Keratinocyte (primary cell): Measurements from ENCODE around the gene FAM135A. TPM values are rescaled to one million over a fixed set of nuclear protein-coding genes. Genes with fewer than 3 reads are reported as not detected.

Source experiments
- DNase-seq: peaks from one replicate; pipeline ENCODE4 v3.0.0-alpha.2; 2011; ENCODE audit warnings: low read depth, missing footprints, low spot score
- FAIRE-seq: peaks from 2 replicates; lab custom pipeline; 2011; peaks lifted over from hg19 to GRCh38; lab: Jason Lieb, UNC
- H2AFZ ChIP-seq: 2 replicates; pipeline ENCODE4 v1.6.0; 2012; ENCODE audit warnings: low read length, control low read depth, inconsistent platforms; ENCODE audit not compliant: control insufficient read depth
- H3K27ac ChIP-seq: 2 replicates; pipeline ENCODE4 v1.5.1; 2011; ENCODE audit warnings: low read length; ENCODE audit not compliant: control insufficient read depth, insufficient read depth
- H3K27me3 ChIP-seq: 3 replicates; pipeline ENCODE4 v1.6.0; 2011; ENCODE audit warnings: low read length; ENCODE audit not compliant: control insufficient read depth, insufficient read depth; ENCODE audit errors: extremely low read depth
- H3K36me3 ChIP-seq, 2 experiments: 2 replicates in 1 of 2; 3 replicates in 1 of 2; pipeline ENCODE4 v1.5.1; 2011; ENCODE audit warnings: low read length in 2 of 2, mild to moderate bottlenecking in 1 of 2; ENCODE audit not compliant: control insufficient read depth in 2 of 2, insufficient read depth in 2 of 2; ENCODE audit errors: extremely low read depth in 1 of 2
- H3K4me1 ChIP-seq: 3 replicates; pipeline ENCODE4 v1.5.1; 2011; ENCODE audit warnings: low read length; ENCODE audit not compliant: control insufficient read depth, insufficient read depth; ENCODE audit errors: extremely low read depth
- H3K4me2 ChIP-seq: 3 replicates; pipeline ENCODE4 v1.6.0; 2011; ENCODE audit warnings: low read depth, low read length; ENCODE audit not compliant: control insufficient read depth, insufficient read depth; ENCODE audit errors: extremely low read depth
- H3K4me3 ChIP-seq, 3 experiments: fragments of 200-600 bp in 1 of 3; sonication (generic) in 1 of 3; 2 replicates in 2 of 3; 3 replicates in 1 of 3; pipeline ENCODE4 v1.5.1; 2011 to 2016; ENCODE audit warnings: low read length in 3 of 3, mild to moderate bottlenecking in 3 of 3, control low read depth in 2 of 3, inconsistent platforms in 1 of 3, low read depth in 1 of 3, mixed read lengths in 1 of 3, mixed run types in 1 of 3, moderate library complexity in 1 of 3; ENCODE audit not compliant: control insufficient read depth in 2 of 3, insufficient read depth in 2 of 3; ENCODE audit errors: extremely low read depth in 1 of 3
- H3K79me2 ChIP-seq: 2 replicates; pipeline ENCODE4 v1.6.0; 2012; ENCODE audit warnings: low read length; ENCODE audit not compliant: control insufficient read depth, insufficient read depth
- H3K9ac ChIP-seq: 3 replicates; pipeline ENCODE4 v1.6.0; 2011; ENCODE audit warnings: low read length; ENCODE audit not compliant: control insufficient read depth, insufficient read depth; ENCODE audit errors: extremely low read depth
- H3K9me1 ChIP-seq: 3 replicates; pipeline ENCODE4 v1.6.0; 2011; ENCODE audit warnings: low read length; ENCODE audit not compliant: control insufficient read depth, insufficient read depth; ENCODE audit errors: extremely low read depth
- H3K9me3 ChIP-seq: 2 replicates; pipeline ENCODE4 v1.5.1; 2012; ENCODE audit warnings: low read depth, low read length; ENCODE audit not compliant: control insufficient read depth
- H4K20me1 ChIP-seq: 3 replicates; pipeline ENCODE4 v1.6.0; 2011; ENCODE audit warnings: low read length; ENCODE audit not compliant: control insufficient read depth, insufficient read depth; ENCODE audit errors: extremely low read depth
- CTCF ChIP-seq, 3 experiments: IDR thresholded peaks in 1 of 3; conservative IDR thresholded peaks in 1 of 3; optimal IDR thresholded peaks in 1 of 3; 2 replicates in 2 of 3; 3 replicates in 1 of 3; pipeline versions ENCODE3 to v1.5.1; 2011; ENCODE audit warnings: low read length in 3 of 3, mild to moderate bottlenecking in 3 of 3, moderate library complexity in 2 of 3, control low read depth in 1 of 3, inconsistent platforms in 1 of 3; ENCODE audit not compliant: insufficient read depth in 2 of 3; ENCODE audit errors: extremely low read depth in 1 of 3
- EZH2 ChIP-seq: IDR thresholded peaks from one replicate; pipeline ENCODE4 v1.6.1; 2012; ENCODE audit warnings: inconsistent platforms, mild to moderate bottlenecking, low read length, moderate library complexity
- dilution Hi-C: fragments of 300-500 bp; cut with MboI; formaldehyde crosslinking; loops from one replicate; pipeline ENCODE4 v1.7.0; 2020; ENCODE audit warnings: low sequenced_read_pairs; ENCODE audit not compliant: extremely low pct_ligation_motif_present
- polyA plus RNA-seq, 5 experiments: library from polyadenylated mRNA; depleted of rRNA in 3 of 5; stranded (reverse) in 3 of 5; stranded (forward) in 1 of 5; unstranded in 1 of 5; fragments of >200 nt; gene quantifications; 1 replicate in 1 of 5; 2 replicates in 3 of 5; 3 replicates in 1 of 5; pipeline versions ENCODE4 v1.2.1 to v1.2.3, GENCODE V29; 2011 to 2012; ENCODE audit warnings: missing spikeins in 2 of 5, low read depth in 1 of 5, low replicate concordance in 1 of 5

FAM135A gene
- polyA plus RNA-seq, 1 donor (not counting 4 experiments of a cell fraction or from before 2014, with no cell fraction given), result 21.3 TPM

- peak overlapping the region; percentile 93 for H3K27ac ChIP-seq
Observed at GRCh38 chr6:70396163-70396562, 17.1 kb upstream of the FAM135A start.

GRCh38 chr6:70396796-70397729, 16.2 kb upstream of the FAM135A start:
- H2AFZ ChIP-seq, result peak overlapping the region; percentile 72
- peak; percentile 97 for FAIRE-seq
- H3K9me3 ChIP-seq, result no peaks in the 10 kb centered on the region
- peak overlapping the region; percentile 93 for H3K27ac ChIP-seq
- TF ChIP-seq EZH2, result no peak
- TF ChIP-seq CTCF (optimal IDR thresholded peaks at IDR 0.05 in 1 of 3, IDR thresholded peaks at IDR 0.05 in 1 of 3, conservative IDR thresholded peaks at IDR 0.05 in 1 of 3; ENCODE audit: extremely low read depth in 1 of 3, insufficient read depth in 2 of 3, low read length in 3 of 3), result no peak
- dilution Hi-C loops, result no loop called here
- peak overlapping the region; percentile 61 for H3K9ac ChIP-seq
- no peaks in the 10 kb centered on the region for H3K9me1 ChIP-seq
- peak overlapping the region; percentile 81 for H3K4me2 ChIP-seq
- peak overlapping the region; percentile 20 to 58 (median 22) for H3K4me3 ChIP-seq
- no peaks in the 10 kb centered on the region for H3K79me2 ChIP-seq
- no peaks in the 10 kb centered on the region for H3K36me3 ChIP-seq
- H4K20me1 ChIP-seq, result no peaks in the 10 kb centered on the region
- H3K27me3 ChIP-seq, result no peaks in the 10 kb centered on the region
- peaks cover 39% of the 10 kb centered on the region for H3K4me1 ChIP-seq
- DNase-seq, result no peak

More at GRCh38 chr6:70396163-70396562, 17.1 kb upstream of the FAM135A start:
- peak overlapping the region; percentile 81 for H3K4me2 ChIP-seq
- no peak overlapping the region for H3K4me3 ChIP-seq
- H3K36me3 ChIP-seq, result no peaks in the 10 kb centered on the region
- DNase-seq, result no peak
- no peak for FAIRE-seq
- H3K9ac ChIP-seq, result no peak overlapping the region
- dilution Hi-C loops, result no loop called here
- peaks cover 39% of the 10 kb centered on the region for H3K4me1 ChIP-seq
- no peaks in the 10 kb centered on the region for H3K9me3 ChIP-seq
- H3K27me3 ChIP-seq, result no peaks in the 10 kb centered on the region
- H3K9me1 ChIP-seq, result no peaks in the 10 kb centered on the region
- TF ChIP-seq CTCF (optimal IDR thresholded peaks at IDR 0.05 in 1 of 3, IDR thresholded peaks at IDR 0.05 in 1 of 3, conservative IDR thresholded peaks at IDR 0.05 in 1 of 3; ENCODE audit: extremely low read depth in 1 of 3, insufficient read depth in 2 of 3, low read length in 3 of 3) (no peak), EZH2 (no peak)
- peak overlapping the region; percentile 87 for H2AFZ ChIP-seq
- H3K79me2 ChIP-seq, result no peaks in the 10 kb centered on the region
- no peaks in the 10 kb centered on the region for H4K20me1 ChIP-seq
